Activated CD8-positive, alpha-beta memory T cell treated with anti-CD3 and anti-CD28 coated beads, Interleukin-2, amount 50 U/mL, for 24 hours (primary cell): ENCODE measurements around the gene ZNF536.
"Not testable (repeated sequence)": the region's sequence is repeated elsewhere in the genome, so short reads cannot be mapped to it uniquely, and the experiment has no call there.

ENCODE experiments used
- DNase-seq: peaks from one replicate; pipeline ENCODE4 v3.0.0-alpha.2; 2020; ENCODE audit errors: extremely low read depth

The ZNF536 gene

GRCh38 chr19:30446120-30446519 is 73.9 kb downstream of the ZNF536 start:
- not testable (repeated sequence) for DNase-seq

- no peak for DNase-seq
Observed at GRCh38 chr19:30446850-30447552, 74.8 kb downstream of the ZNF536 start.

- DNase-seq = no peak
Observed at GRCh38 chr19:30447553-30447870, 75.3 kb downstream of the ZNF536 start.

GRCh38 chr19:30448386-30449077 is 76.3 kb downstream of the ZNF536 start:
- DNase-seq = no peak

GRCh38 chr19:30449078-30449590 is 77.0 kb downstream of the ZNF536 start:
- no peak for DNase-seq

- no peak for DNase-seq
Observed at GRCh38 chr19:30449673-30450072, 77.5 kb downstream of the ZNF536 start.

GRCh38 chr19:30450100-30450499 is 77.9 kb downstream of the ZNF536 start:
- DNase-seq = no peak

- no peak for DNase-seq
Observed at GRCh38 chr19:30450835-30451321, 78.7 kb downstream of the ZNF536 start.

- no peak for DNase-seq
Observed at GRCh38 chr19:30452931-30453330, 80.7 kb downstream of the ZNF536 start.

- no peak for DNase-seq
Observed at GRCh38 chr19:30453743-30454142, 81.6 kb downstream of the ZNF536 start.

- DNase-seq = no peak
Observed at GRCh38 chr19:30455881-30456280, 83.7 kb downstream of the ZNF536 start.

GRCh38 chr19:30457484-30457883 is 85.3 kb downstream of the ZNF536 start:
- DNase-seq = no peak

GRCh38 chr19:30459859-30460258 is 87.7 kb downstream of the ZNF536 start:
- no peak for DNase-seq

GRCh38 chr19:30464162-30464561 is 92.0 kb downstream of the ZNF536 start:
- no peak for DNase-seq

GRCh38 chr19:30466598-30466997 is 94.4 kb downstream of the ZNF536 start:
- not testable (repeated sequence) for DNase-seq

GRCh38 chr19:30467239-30467638 is 95.1 kb downstream of the ZNF536 start:
- no peak for DNase-seq

- DNase-seq = no peak
Observed at GRCh38 chr19:30469774-30470173, 97.6 kb downstream of the ZNF536 start.

GRCh38 chr19:30471441-30471840 is 99.3 kb downstream of the ZNF536 start:
- DNase-seq = no peak

- DNase-seq = no peak
Observed at GRCh38 chr19:30473334-30473867, 101.2 kb downstream of the ZNF536 start.

GRCh38 chr19:30476997-30477396 is 104.8 kb downstream of the ZNF536 start:
- no peak for DNase-seq

- no peak for DNase-seq
Observed at GRCh38 chr19:30479231-30479630, 107.0 kb downstream of the ZNF536 start.

- no peak for DNase-seq
Observed at GRCh38 chr19:30480097-30480496, 107.9 kb downstream of the ZNF536 start.

GRCh38 chr19:30481063-30481462 is 108.9 kb downstream of the ZNF536 start:
- DNase-seq = no peak
